Endothelial cell of umbilical vein (primary cell): ENCODE results near the gene FILIP1. TPM values are rescaled to one million over a fixed set of nuclear protein-coding genes. Genes with fewer than 3 reads are reported as not detected.

Source experiments
- BruUV-seq: library from RNA; stranded (reverse); fragments of 400-500 nt; replicated peaks from 2 replicates; lab custom pipeline; 2021; lab: Mats Ljungman, UMichigan
- CTCF ChIA-PET: fragments of 300-600, 350-600 bp; sonication (Branson Sonifier 250); formaldehyde crosslinking; loops from one replicate; lab custom pipeline; 2021; ENCODE audit warnings: antibody characterized with exemption, inconsistent platforms; lab: Charles Lee
- POLR2A ChIA-PET: fragments of 300-600, 350-600 bp; sonication (Branson Sonifier 250); formaldehyde crosslinking; loops from one replicate; lab custom pipeline; 2021; ENCODE audit warnings: antibody characterized with exemption, inconsistent platforms; lab: Charles Lee
- DNase-seq: peaks from one replicate; pipeline ENCODE4 v3.0.0-alpha.2; 2011; ENCODE audit warnings: low read depth, low spot score
- FAIRE-seq: peaks from 2 replicates; lab custom pipeline; 2011; peaks lifted over from hg19 to GRCh38; lab: Jason Lieb, UNC
- H2AFZ ChIP-seq: 2 replicates; pipeline ENCODE4 v1.6.0; 2012; ENCODE audit warnings: low read depth, low read length, control low read depth, inconsistent platforms
- H3K27ac ChIP-seq: 2 replicates; pipeline ENCODE4 v1.5.1; 2011; ENCODE audit warnings: low read depth, mild to moderate bottlenecking, control low read depth, low read length, moderate library complexity; ENCODE audit not compliant: insufficient read depth
- H3K27me3 ChIP-seq, 2 experiments: 2 replicates each; pipeline versions ENCODE4 v1.6.0 to v1.6.1; 2011; ENCODE audit warnings: low read length in 2 of 2, mixed read lengths in 1 of 2; ENCODE audit not compliant: control insufficient read depth in 2 of 2, insufficient read depth in 2 of 2
- H3K36me3 ChIP-seq, 2 experiments: 2 replicates in 1 of 2; 3 replicates in 1 of 2; pipeline ENCODE4 v1.5.1; 2011; ENCODE audit warnings: low read length in 2 of 2, mild to moderate bottlenecking in 1 of 2, moderate library complexity in 1 of 2; ENCODE audit not compliant: control insufficient read depth in 2 of 2, insufficient read depth in 2 of 2; ENCODE audit errors: extremely low read depth in 1 of 2
- H3K4me1 ChIP-seq: 3 replicates; pipeline ENCODE4 v1.5.1; 2011; ENCODE audit warnings: mild to moderate bottlenecking, low read length; ENCODE audit not compliant: control insufficient read depth, insufficient read depth; ENCODE audit errors: extremely low read depth
- H3K4me2 ChIP-seq: 2 replicates; pipeline ENCODE4 v1.6.1; 2011; ENCODE audit warnings: low read length, control low read depth, mixed read lengths; ENCODE audit not compliant: insufficient read depth
- H3K4me3 ChIP-seq, 3 experiments: fragments of 200-600 bp in 1 of 3; sonication (generic), shearing (Covaris generic) in 1 of 3; replicated peaks in 1 of 3; 2 replicates each; pipeline ENCODE4 v1.5.1; 2011 to 2016; ENCODE audit warnings: control low read depth in 3 of 3, low read length in 3 of 3, mild to moderate bottlenecking in 2 of 3, inconsistent platforms in 1 of 3, low read depth in 1 of 3, moderate library complexity in 1 of 3; ENCODE audit not compliant: insufficient read depth in 1 of 3
- H3K79me2 ChIP-seq: 2 replicates; pipeline ENCODE4 v1.6.0; 2012; ENCODE audit warnings: low read length, inconsistent platforms; ENCODE audit not compliant: control insufficient read depth, insufficient read depth
- H3K9ac ChIP-seq: replicated peaks from 2 replicates; pipeline ENCODE3; 2011; ENCODE audit warnings: low read length, control low read depth; ENCODE audit not compliant: insufficient read depth; ENCODE audit errors: extremely low read depth
- H3K9me1 ChIP-seq: replicated peaks from 3 replicates; pipeline ENCODE4 v1.6.0; 2011; ENCODE audit warnings: mild to moderate bottlenecking, low read length; ENCODE audit not compliant: control insufficient read depth, insufficient read depth; ENCODE audit errors: extremely low read depth
- H3K9me3 ChIP-seq: replicated peaks from 2 replicates; pipeline ENCODE4 v1.5.1; 2012; ENCODE audit warnings: low read length, inconsistent platforms; ENCODE audit not compliant: control insufficient read depth, insufficient read depth
- H4K20me1 ChIP-seq: replicated peaks from 2 replicates; pipeline ENCODE3; 2011; ENCODE audit warnings: mild to moderate bottlenecking, low read length; ENCODE audit not compliant: control insufficient read depth, insufficient read depth; ENCODE audit errors: extremely low read depth
- EZH2 ChIP-seq: IDR thresholded peaks from 2 replicates; pipeline ENCODE4 v1.6.1; 2012; ENCODE audit warnings: borderline replicate concordance, low read depth, mild to moderate bottlenecking, moderate library complexity, low read length, inconsistent platforms; ENCODE audit not compliant: severe bottlenecking
- FOS ChIP-seq: IDR thresholded peaks from 2 replicates; pipeline ENCODE4 v1.6.1; 2011; ENCODE audit warnings: mild to moderate bottlenecking, low read length, moderate library complexity, borderline replicate concordance; ENCODE audit not compliant: insufficient read depth
- GATA2 ChIP-seq: IDR thresholded peaks from 2 replicates; pipeline ENCODE4 v1.7.0; 2011; ENCODE audit warnings: low read depth, mild to moderate bottlenecking, moderate library complexity, mixed read lengths, low read length; ENCODE audit not compliant: insufficient read length, insufficient read depth
- JUN ChIP-seq: IDR thresholded peaks from 2 replicates; pipeline ENCODE4 v1.6.1; 2011; ENCODE audit warnings: borderline replicate concordance, low read depth; ENCODE audit not compliant: insufficient read length, insufficient read depth
- MYC ChIP-seq: IDR thresholded peaks from one replicate; pipeline ENCODE4 v1.6.1; 2011; ENCODE audit warnings: mild to moderate bottlenecking, low read depth, low read length
- POLR2A ChIP-seq: IDR thresholded peaks from 2 replicates; pipeline ENCODE4 v1.6.1; 2012; ENCODE audit warnings: low read depth, mild to moderate bottlenecking, control low read depth, low read length
- POLR2AphosphoS5 ChIP-seq: IDR thresholded peaks from 2 replicates; pipeline ENCODE4 v1.6.1; 2012; ENCODE audit warnings: low read depth, mild to moderate bottlenecking, control low read depth, low read length, moderate library complexity; ENCODE audit not compliant: insufficient read depth
- dilution Hi-C: fragments of 300-500 bp; cut with MboI; formaldehyde crosslinking; loops from one replicate; pipeline ENCODE4 v1.15.0; 2019; ENCODE audit warnings: low sequenced_read_pairs; ENCODE audit not compliant: extremely low pct_ligation_motif_present
- intact Hi-C: fragments of 100-400 bp; cut with micrococcal nuclease; formaldehyde crosslinking; loops from one replicate; pipeline ENCODE4 v1.10.0; 2022
- polyA plus RNA-seq, 4 experiments: library from polyadenylated mRNA; depleted of rRNA in 3 of 4; stranded (reverse) in 3 of 4; unstranded in 1 of 4; fragments of >200 nt; gene quantifications; 2 replicates each; pipeline versions ENCODE4 v1.2.1 to v1.2.3, GENCODE V29; 2011 to 2012; ENCODE audit warnings: missing spikeins in 1 of 4
- total RNA-seq: library from RNA; stranded (reverse); gene quantifications from 2 replicates; pipeline ENCODE4 v1.2.3, GENCODE V29; 2021
- TF ChIP-seq, protein P1 (sequence below): IDR thresholded peaks from 2 replicates; pipeline ENCODE4 v1.6.1; 2011; ENCODE audit not compliant: insufficient read depth, insufficient read length
- TF ChIP-seq, protein P2 (sequence below), 2 donors: IDR thresholded peaks; 1 replicate in 1 of 2; 2 replicates in 1 of 2; pipeline ENCODE4 v1.5.1; 2011; ENCODE audit warnings: low read length in 2 of 2, mild to moderate bottlenecking in 2 of 2, moderate library complexity in 2 of 2, control low read depth in 1 of 2, inconsistent platforms in 1 of 2, low read depth in 1 of 2; ENCODE audit not compliant: insufficient read depth in 1 of 2; ENCODE audit errors: extremely low read depth in 1 of 2

Gene FILIP1
- total and polyA plus RNA-seq, 2 donors (not counting 3 experiments of a cell fraction or from before 2014, with no cell fraction given): 2.8 to 13.7 TPM

DNA sequence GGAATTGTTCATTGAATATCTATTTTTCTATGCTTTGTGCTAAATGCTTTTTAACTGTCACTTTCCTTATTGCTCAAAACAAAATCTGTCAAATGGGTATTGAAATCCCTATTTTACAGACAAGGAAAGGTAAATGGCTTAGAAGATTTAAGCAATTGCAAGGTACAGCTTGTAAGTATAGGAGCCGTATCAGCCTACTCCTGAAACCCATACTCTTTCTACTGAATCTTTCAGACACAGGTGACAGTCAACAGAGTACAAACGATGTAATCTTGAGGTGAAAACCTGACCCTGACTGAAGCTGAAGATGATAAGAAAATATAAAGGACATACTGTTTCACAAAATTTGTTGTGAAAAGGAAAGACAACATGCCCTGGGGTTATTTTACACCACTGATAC is 243.0 kb downstream of the FILIP1 start:
- Histone ChIP-seq H4K20me1 (peaks cover 3% of the 10 kb centered on the region), H3K27me3 (no peaks in the 10 kb centered on the region), H3K79me2 (no peaks in the 10 kb centered on the region), H3K36me3 (peaks cover 0 to 3% of the 10 kb centered on the region in 2 experiments), H3K4me1 (no peaks in the 10 kb centered on the region), H3K9me1 (no peaks in the 10 kb centered on the region), H3K27ac (no peak overlapping the region), H3K4me3 (no peak overlapping the region), H2AFZ (no peak overlapping the region), H3K9me3 (no peaks in the 10 kb centered on the region), H3K9ac (no peak overlapping the region), H3K4me2 (no peak overlapping the region)
- dilution Hi-C loops (no loop called here), intact Hi-C loops (no loop called here)
- FAIRE-seq (no peak), DNase-seq (no peak)
- CTCF ChIA-PET: interaction anchor here (0.9 to 1.5 kb wide), 3 partner anchors 9 to 296 kb away, joined by 3 to 4 read pairs (median 3); no protein-coding TSS in a partner anchor
- POLR2A ChIA-PET: no interaction called here
- no TSS peak for BruUV-seq
- TF ChIP-seq, protein P1, sequence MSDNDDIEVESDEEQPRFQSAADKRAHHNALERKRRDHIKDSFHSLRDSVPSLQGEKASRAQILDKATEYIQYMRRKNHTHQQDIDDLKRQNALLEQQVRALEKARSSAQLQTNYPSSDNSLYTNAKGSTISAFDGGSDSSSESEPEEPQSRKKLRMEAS: no peak

DNA sequence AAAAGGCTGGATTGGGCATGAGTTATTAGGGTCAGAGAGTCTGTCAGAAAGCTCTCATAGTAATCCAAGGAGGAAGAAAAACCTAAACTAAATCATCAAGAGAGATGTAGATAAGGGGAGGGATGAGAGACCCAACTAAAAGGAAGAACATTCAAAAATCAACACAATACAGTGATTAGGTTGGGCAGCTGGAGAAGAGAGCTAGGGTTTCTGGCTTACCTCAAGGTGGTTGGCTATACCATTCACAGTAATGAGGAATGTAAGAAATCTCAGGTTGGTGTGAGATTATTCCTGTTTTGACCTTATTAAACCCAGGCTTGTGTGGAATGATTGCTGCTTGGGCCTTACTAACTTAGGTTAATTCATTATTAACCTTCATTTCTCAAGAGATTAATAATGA is 243.8 kb downstream of the FILIP1 start:
- BruUV-seq: no TSS peak
- H3K79me2 ChIP-seq: no peaks in the 10 kb centered on the region
- FAIRE-seq (no peak), DNase-seq (no peak)
- CTCF ChIA-PET: interaction anchor here (0.9 to 1.5 kb wide), 4 partner anchors 9 to 297 kb away, joined by 3 to 4 read pairs (median 3); no protein-coding TSS in a partner anchor
- intact Hi-C loops: no loop called here
- H3K27ac ChIP-seq: no peak overlapping the region
- POLR2A ChIA-PET: no interaction called here
- no peaks in the 10 kb centered on the region for H3K9me1 ChIP-seq
- H3K36me3 ChIP-seq: no peaks in the 10 kb centered on the region
- no peak overlapping the region for H2AFZ ChIP-seq
- no peaks in the 10 kb centered on the region for H3K9me3 ChIP-seq
- H3K4me1 ChIP-seq: no peaks in the 10 kb centered on the region
- no peak overlapping the region for H3K4me2 ChIP-seq
- H4K20me1 ChIP-seq: no peaks in the 10 kb centered on the region
- no peaks in the 10 kb centered on the region for H3K27me3 ChIP-seq
- H3K9ac ChIP-seq: no peak overlapping the region
- dilution Hi-C loops: no loop called here
- TF ChIP-seq POLR2AphosphoS5: no peak
- TF ChIP-seq MYC: no peak
- TF ChIP-seq POLR2A: no peak
- TF ChIP-seq GATA2: no peak
- TF ChIP-seq FOS: no peak
- no peak for TF ChIP-seq JUN
- TF ChIP-seq, protein P1: no peak
- no peak for TF ChIP-seq EZH2
- TF ChIP-seq, protein P2, sequence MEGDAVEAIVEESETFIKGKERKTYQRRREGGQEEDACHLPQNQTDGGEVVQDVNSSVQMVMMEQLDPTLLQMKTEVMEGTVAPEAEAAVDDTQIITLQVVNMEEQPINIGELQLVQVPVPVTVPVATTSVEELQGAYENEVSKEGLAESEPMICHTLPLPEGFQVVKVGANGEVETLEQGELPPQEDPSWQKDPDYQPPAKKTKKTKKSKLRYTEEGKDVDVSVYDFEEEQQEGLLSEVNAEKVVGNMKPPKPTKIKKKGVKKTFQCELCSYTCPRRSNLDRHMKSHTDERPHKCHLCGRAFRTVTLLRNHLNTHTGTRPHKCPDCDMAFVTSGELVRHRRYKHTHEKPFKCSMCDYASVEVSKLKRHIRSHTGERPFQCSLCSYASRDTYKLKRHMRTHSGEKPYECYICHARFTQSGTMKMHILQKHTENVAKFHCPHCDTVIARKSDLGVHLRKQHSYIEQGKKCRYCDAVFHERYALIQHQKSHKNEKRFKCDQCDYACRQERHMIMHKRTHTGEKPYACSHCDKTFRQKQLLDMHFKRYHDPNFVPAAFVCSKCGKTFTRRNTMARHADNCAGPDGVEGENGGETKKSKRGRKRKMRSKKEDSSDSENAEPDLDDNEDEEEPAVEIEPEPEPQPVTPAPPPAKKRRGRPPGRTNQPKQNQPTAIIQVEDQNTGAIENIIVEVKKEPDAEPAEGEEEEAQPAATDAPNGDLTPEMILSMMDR (IDR thresholded peaks at IDR 0.05; ENCODE audit: extremely low read depth in 1 of 2, insufficient read depth in 1 of 2, low read depth in 1 of 2, low read length in 2 of 2): no peak
- no peak overlapping the region for H3K4me3 ChIP-seq
